ENCODE results near the gene IL1A. TPM values are rescaled to one million over a fixed set of nuclear protein-coding genes. Genes with fewer than 3 reads are reported as not detected.

IL1A gene
- total RNA-seq, 2 experiments from 2014 or later, result not detected

Other genes starting within 250 kb of the IL1A start
- gene POLR1B, start 242.0 kb downstream of the IL1A start, total RNA-seq, result 10 to 100 TPM; 34.3 to 38.1 TPM
- gene CHCHD5, start 199.9 kb downstream of the IL1A start, total RNA-seq, result 10 to 100 TPM; 32.4 to 35.4 TPM
- 100 to 1,000 TPM; 115 to 120 TPM for gene SLC20A1, start 138.6 kb downstream of the IL1A start, total RNA-seq
- not detected for gene NT5DC4, start 63.5 kb downstream of the IL1A start, total RNA-seq
- 10 to 100 TPM; 59.3 to 63.4 TPM for gene CKAP2L, start 19.9 kb downstream of the IL1A start, total RNA-seq
- gene IL1B, start 52.3 kb upstream of the IL1A start, total RNA-seq, result not detected
- not detected for gene IL37, start 126.7 kb upstream of the IL1A start, total RNA-seq
- gene IL36G, start 193.5 kb upstream of the IL1A start, total RNA-seq, result not detected
- gene IL36A, start 221.0 kb upstream of the IL1A start, total RNA-seq, result under 1 TPM; 0.29 to 0.53 TPM

Data from activated CD8-positive, alpha-beta T cell treated with anti-CD3 and anti-CD28 coated beads, Interleukin-2, amount 10 ng/mL, durations not matched to agents 7 days and 5 days (primary cell).